CD8-positive, alpha-beta memory T cell (primary cell): ENCODE results near the gene DPP3. TPM values are rescaled to one million over a fixed set of nuclear protein-coding genes. Genes with fewer than 3 reads are reported as not detected.

Experiments
- CTCF ChIA-PET: fragments of 350-600 bp; sonication (Branson Sonifier 250); formaldehyde crosslinking; loops from one replicate; lab custom pipeline; 2021; ENCODE audit warnings: antibody characterized with exemption; lab: Charles Lee
- POLR2A ChIA-PET: fragments of 350-600 bp; sonication (Branson Sonifier 250); formaldehyde crosslinking; loops from one replicate; lab custom pipeline; 2021; ENCODE audit warnings: antibody characterized with exemption; lab: Charles Lee
- DNase-seq, 5 donors: peaks; one replicate each; pipeline versions ENCODE4 v3.0.0 to v3.0.0-alpha.2; 2020 to 2022; ENCODE audit warnings: mixed read lengths in 1 of 5
- H3K27ac ChIP-seq: one replicate; pipeline ENCODE4 v1.7.0; 2013; ENCODE audit warnings: low read depth, mild to moderate bottlenecking, low read length, moderate library complexity
- H3K27me3 ChIP-seq: 2 replicates; pipeline ENCODE4 v1.7.0; 2013; ENCODE audit warnings: low read length, mild to moderate bottlenecking; ENCODE audit not compliant: insufficient read depth, poor library complexity, severe bottlenecking
- H3K36me3 ChIP-seq: 2 replicates; pipeline ENCODE4 v1.7.0; 2013; ENCODE audit warnings: mild to moderate bottlenecking, low read length, moderate library complexity; ENCODE audit not compliant: insufficient read depth
- H3K4me1 ChIP-seq: 2 replicates; pipeline ENCODE4 v1.7.0; 2013; ENCODE audit warnings: mild to moderate bottlenecking, low read length, moderate library complexity; ENCODE audit not compliant: insufficient read depth
- H3K4me3 ChIP-seq: 2 replicates; pipeline ENCODE4 v1.7.0; 2013; ENCODE audit warnings: mild to moderate bottlenecking, low read length
- H3K9me3 ChIP-seq: 2 replicates; pipeline ENCODE4 v1.7.0; 2013; ENCODE audit warnings: mild to moderate bottlenecking, low read length
- H3K27ac Mint-ChIP-seq, 8 donors: one replicate each; pipeline ENCODE4 v1.8.0; 2020 to 2021; ENCODE audit warnings: mixed read lengths in 8 of 8, mild to moderate bottlenecking in 6 of 8, inconsistent platforms in 3 of 8, moderate library complexity in 3 of 8
- H3K27me3 Mint-ChIP-seq, 2 donors: one replicate each; pipeline ENCODE4 v1.8.0; 2020 to 2021; ENCODE audit warnings: mixed read lengths in 2 of 2, mild to moderate bottlenecking in 1 of 2, moderate library complexity in 1 of 2
- H3K36me3 Mint-ChIP-seq, 3 donors: one replicate each; pipeline ENCODE4 v1.8.0; 2020 to 2021; ENCODE audit warnings: mixed read lengths in 3 of 3, inconsistent platforms in 1 of 3, mild to moderate bottlenecking in 1 of 3
- H3K4me1 Mint-ChIP-seq, 3 donors: one replicate each; pipeline ENCODE4 v1.8.0; 2020 to 2021; ENCODE audit warnings: mixed read lengths in 3 of 3, inconsistent platforms in 1 of 3, mild to moderate bottlenecking in 1 of 3
- H3K4me3 Mint-ChIP-seq, 7 donors: one replicate each; pipeline ENCODE4 v1.8.0; 2020 to 2021; ENCODE audit warnings: mixed read lengths in 7 of 7, mild to moderate bottlenecking in 6 of 7, moderate library complexity in 4 of 7, inconsistent platforms in 2 of 7
- H3K9me3 Mint-ChIP-seq, 5 donors: one replicate each; pipeline ENCODE4 v1.8.0; 2020 to 2022; ENCODE audit warnings: mixed read lengths in 5 of 5, mild to moderate bottlenecking in 3 of 5, moderate library complexity in 2 of 5, inconsistent platforms in 1 of 5
- polyA plus RNA-seq: library from polyadenylated mRNA; unstranded; fragments of 300-500 nt; fragmentation: Illumina TruSeq; gene quantifications from one replicate; pipeline ENCODE4 v1.2.3, GENCODE V29; 2021
- total RNA-seq, 2 experiments: library from RNA; stranded (reverse); gene quantifications; one replicate each; pipeline ENCODE4 v1.2.3, GENCODE V29; 2021

DPP3 gene
- total and polyA plus RNA-seq, 3 experiments from 2014 or later: 32.5 to 80.1 (median 67.7) TPM

- no peaks in the 10 kb centered on the region for H3K36me3 ChIP-seq
- Mint-ChIP-seq H3K4me3 (peak overlapping the region; percentile 86 to 95 (median 92)), H3K27ac (peak overlapping the region in 4 of 8 donors; percentile 4 to 94 (median 88)), H3K4me1 (peaks cover 30 to 41% (median 38%) of the 10 kb centered on the region in 3 donors), H3K9me3 (no peaks in the 10 kb centered on the region), H3K27me3 (peaks cover 0 to 6% of the 10 kb centered on the region in 2 donors), H3K36me3 (peaks cover 0 to 26% (median 5%) of the 10 kb centered on the region in 3 donors)
- CTCF ChIA-PET: interaction anchor here (1.4 to 2.4 kb wide), 5 partner anchors 21 to 132 kb away, joined by 3 to 11 read pairs (median 5); partner anchors contain the start of genes CTSF and RBM4B
- POLR2A ChIA-PET: interaction anchor here (0.5 to 2.2 kb wide), 6 partner anchors 21 to 1425 kb away, joined by 3 to 17 read pairs (median 9); partner anchors contain the start of genes CTSF, DPP3, FAU and RBM14
- H3K27me3 ChIP-seq: no peaks in the 10 kb centered on the region
- no peak overlapping the region for H3K4me3 ChIP-seq
- H3K4me1 ChIP-seq: peaks cover 32% of the 10 kb centered on the region
- DNase-seq: no peak
- H3K9me3 ChIP-seq: no peaks in the 10 kb centered on the region
- no peak overlapping the region for H3K27ac ChIP-seq
Observed at GRCh38 chr11:66546966-66547661, 66.9 kb downstream of the DPP3 start.

GRCh38 chr11:66547662-66548009 lies 67.4 kb downstream of the DPP3 start:
- Mint-ChIP-seq H3K27ac (no peak overlapping the region), H3K4me3 (peak overlapping the region in 5 of 7 donors; percentile 5 to 87 (median 40)), H3K9me3 (no peaks in the 10 kb centered on the region), H3K36me3 (peaks cover 0 to 20% (median 0%) of the 10 kb centered on the region in 3 donors), H3K27me3 (peaks cover 0 to 6% of the 10 kb centered on the region in 2 donors), H3K4me1 (peaks cover 25 to 36% (median 33%) of the 10 kb centered on the region in 3 donors)
- Histone ChIP-seq H3K27ac (no peak overlapping the region), H3K27me3 (no peaks in the 10 kb centered on the region), H3K4me1 (peaks cover 32% of the 10 kb centered on the region), H3K9me3 (no peaks in the 10 kb centered on the region), H3K36me3 (no peaks in the 10 kb centered on the region), H3K4me3 (no peak overlapping the region)
- no peak for DNase-seq
- ChIA-PET POLR2A (no interaction called here), CTCF (no interaction called here)

- H3K27ac Mint-ChIP-seq: peak overlapping the region in 3 of 8 donors; percentile 11 to 65 (median 26)
- no peak for DNase-seq
- peaks cover 0 to 6% of the 10 kb centered on the region in 2 donors for H3K27me3 Mint-ChIP-seq
- peaks cover 28% of the 10 kb centered on the region for H3K4me1 ChIP-seq
- no peaks in the 10 kb centered on the region for H3K27me3 ChIP-seq
- H3K36me3 ChIP-seq: no peaks in the 10 kb centered on the region
- POLR2A ChIA-PET: no interaction called here
- no peaks in the 10 kb centered on the region for H3K9me3 ChIP-seq
- peak overlapping the region in 5 of 7 donors; percentile 5 to 87 (median 41) for H3K4me3 Mint-ChIP-seq
- H3K4me3 ChIP-seq: no peak overlapping the region
- peaks cover 22 to 32% (median 29%) of the 10 kb centered on the region in 3 donors for H3K4me1 Mint-ChIP-seq
- H3K9me3 Mint-ChIP-seq: no peaks in the 10 kb centered on the region
- H3K36me3 Mint-ChIP-seq: peaks cover 0 to 16% (median 0%) of the 10 kb centered on the region in 3 donors
- CTCF ChIA-PET: no interaction called here
- H3K27ac ChIP-seq: no peak overlapping the region
Observed at GRCh38 chr11:66548041-66548440, 67.8 kb downstream of the DPP3 start.

GRCh38 chr11:66548774-66549630 lies 68.8 kb downstream of the DPP3 start:
- Mint-ChIP-seq H3K4me3 (peak overlapping the region in 4 of 7 donors; percentile 32 to 87 (median 51)), H3K9me3 (no peaks in the 10 kb centered on the region), H3K27me3 (peaks cover 0 to 6% of the 10 kb centered on the region in 2 donors), H3K27ac (peak overlapping the region in 6 of 8 donors; percentile 5 to 85 (median 24)), H3K4me1 (peaks cover 12 to 22% (median 20%) of the 10 kb centered on the region in 3 donors), H3K36me3 (peaks cover 0 to 8% (median 0%) of the 10 kb centered on the region in 3 donors)
- Histone ChIP-seq H3K27me3 (no peaks in the 10 kb centered on the region), H3K4me1 (peaks cover 18% of the 10 kb centered on the region), H3K36me3 (no peaks in the 10 kb centered on the region), H3K4me3 (no peak overlapping the region), H3K9me3 (no peaks in the 10 kb centered on the region), H3K27ac (no peak overlapping the region)
- POLR2A ChIA-PET: no interaction called here
- no peak for DNase-seq
- CTCF ChIA-PET: interaction anchor here (0.5 kb wide), 1 partner anchor 111 kb away, joined by 4 read pairs; no protein-coding TSS in a partner anchor

- peaks cover 0 to 6% of the 10 kb centered on the region in 2 donors for H3K27me3 Mint-ChIP-seq
- POLR2A ChIA-PET: no interaction called here
- no peak overlapping the region for H3K27ac Mint-ChIP-seq
- peaks cover 0 to 8% (median 0%) of the 10 kb centered on the region in 3 donors for H3K36me3 Mint-ChIP-seq
- Histone ChIP-seq H3K4me3 (no peak overlapping the region), H3K27me3 (no peaks in the 10 kb centered on the region), H3K27ac (no peak overlapping the region), H3K9me3 (no peaks in the 10 kb centered on the region), H3K36me3 (no peaks in the 10 kb centered on the region), H3K4me1 (peaks cover 12% of the 10 kb centered on the region)
- no peaks in the 10 kb centered on the region for H3K9me3 Mint-ChIP-seq
- peak overlapping the region in 1 of 7 donors; percentile 74 for H3K4me3 Mint-ChIP-seq
- CTCF ChIA-PET: no interaction called here
- DNase-seq: no peak
- peaks cover 8 to 16% (median 13%) of the 10 kb centered on the region in 3 donors for H3K4me1 Mint-ChIP-seq
Observed at GRCh38 chr11:66549696-66550095, 69.5 kb downstream of the DPP3 start.

GRCh38 chr11:66550887-66551286 lies 70.7 kb downstream of the DPP3 start:
- peaks cover 0 to 4% (median 0%) of the 10 kb centered on the region in 3 donors for H3K36me3 Mint-ChIP-seq
- CTCF ChIA-PET: no interaction called here
- no peak overlapping the region for H3K27ac Mint-ChIP-seq
- H3K4me3 Mint-ChIP-seq: no peak overlapping the region
- Histone ChIP-seq H3K27ac (no peak overlapping the region), H3K27me3 (no peaks in the 10 kb centered on the region), H3K9me3 (no peaks in the 10 kb centered on the region), H3K4me1 (peaks cover 3% of the 10 kb centered on the region), H3K4me3 (no peak overlapping the region), H3K36me3 (no peaks in the 10 kb centered on the region)
- POLR2A ChIA-PET: no interaction called here
- peaks cover 5 to 8% of the 10 kb centered on the region in 2 donors for H3K27me3 Mint-ChIP-seq
- no peak for DNase-seq
- H3K9me3 Mint-ChIP-seq: no peaks in the 10 kb centered on the region
- peaks cover 3 to 8% (median 7%) of the 10 kb centered on the region in 3 donors for H3K4me1 Mint-ChIP-seq

- Mint-ChIP-seq H3K36me3 (peaks cover 0 to 1% (median 0%) of the 10 kb centered on the region in 3 donors), H3K27ac (no peak overlapping the region), H3K27me3 (peaks cover 6 to 16% of the 10 kb centered on the region in 2 donors), H3K4me1 (peaks cover 0 to 6% (median 1%) of the 10 kb centered on the region in 3 donors), H3K9me3 (no peaks in the 10 kb centered on the region), H3K4me3 (no peak overlapping the region)
- H3K4me1 ChIP-seq: peaks cover 5% of the 10 kb centered on the region
- POLR2A ChIA-PET: no interaction called here
- no peak overlapping the region for H3K27ac ChIP-seq
- no peaks in the 10 kb centered on the region for H3K36me3 ChIP-seq
- DNase-seq: no peak
- no peaks in the 10 kb centered on the region for H3K27me3 ChIP-seq
- CTCF ChIA-PET: interaction anchor here (1.6 kb wide), 1 partner anchor 40 kb away, joined by 3 read pairs; no protein-coding TSS in a partner anchor
- H3K4me3 ChIP-seq: no peak overlapping the region
- no peaks in the 10 kb centered on the region for H3K9me3 ChIP-seq
Observed at GRCh38 chr11:66554602-66555001, 74.4 kb downstream of the DPP3 start.
